Right renal cortex interstitium (tissue), 3 donors: Measurements from ENCODE around the gene WNT1. TPM values are rescaled to one million over a fixed set of nuclear protein-coding genes. Genes with fewer than 3 reads are reported as not detected.

ENCODE experiments used
- DNase-seq, 3 donors: peaks; one replicate each; pipeline ENCODE4 v3.0.0-alpha.2; 2013; ENCODE audit warnings: low read depth in 3 of 3, low spot score in 2 of 3
- polyA plus RNA-seq, 3 donors: library from polyadenylated mRNA; unstranded; fragments of 120-200 nt; gene quantifications; one replicate each; pipeline ENCODE4 v1.2.1, GENCODE V29; 2013; ENCODE audit not compliant: insufficient read length in 3 of 3

WNT1 gene
- not detected for polyA plus RNA-seq

DNA sequence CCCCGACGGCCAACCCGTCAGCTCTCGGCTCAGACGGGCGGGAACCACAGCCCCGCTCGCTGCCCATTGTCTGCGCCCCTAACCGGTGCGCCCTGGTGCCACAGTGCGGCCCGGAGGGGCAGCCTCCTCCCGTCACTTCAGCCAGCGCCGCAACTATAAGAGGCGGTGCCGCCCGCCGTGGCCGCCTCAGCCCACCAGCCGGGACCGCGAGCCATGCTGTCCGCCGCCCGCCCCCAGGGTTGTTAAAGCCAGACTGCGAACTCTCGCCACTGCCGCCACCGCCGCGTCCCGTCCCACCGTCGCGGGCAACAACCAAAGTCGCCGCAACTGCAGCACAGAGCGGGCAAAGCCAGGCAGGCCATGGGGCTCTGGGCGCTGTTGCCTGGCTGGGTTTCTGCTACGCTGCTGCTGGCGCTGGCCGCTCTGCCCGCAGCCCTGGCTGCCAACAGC lies at the start of gene WNT1:
TSS of gene WNT1 (plus strand) at position 32 of the 450 bp plus-strand sequence. CDS start at position 361, 329 bp downstream.
- no peak for DNase-seq

DNA sequence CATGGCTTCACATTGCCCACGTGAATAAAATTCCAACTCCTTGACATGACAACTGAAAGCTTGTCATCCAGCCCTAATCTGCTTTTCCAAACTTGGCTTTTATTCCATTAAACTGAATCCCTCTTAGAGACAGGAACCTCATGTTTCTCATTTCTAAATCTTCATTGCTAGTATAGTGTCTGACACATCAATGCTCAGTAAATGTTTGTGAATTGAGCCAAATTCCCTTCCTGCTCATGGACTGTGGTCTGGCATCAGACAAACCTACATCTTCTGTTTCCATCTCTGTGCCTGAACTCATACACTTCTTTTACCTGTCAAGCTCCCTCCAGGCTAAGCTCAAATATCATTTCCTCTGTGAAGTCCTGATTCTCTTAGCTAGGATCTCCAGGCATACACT lies 48.6 kb upstream of the WNT1 start:
- DNase-seq, result no peak

GRCh38 chr12:48930475-48930874 lies 47.6 kb upstream of the WNT1 start:
- DNase-seq, result no peak

GRCh38 chr12:48932878-48933277 lies 45.2 kb upstream of the WNT1 start:
- DNase-seq, result no peak

GRCh38 chr12:48933664-48934311 lies 44.3 kb upstream of the WNT1 start:
- no peak for DNase-seq

DNA sequence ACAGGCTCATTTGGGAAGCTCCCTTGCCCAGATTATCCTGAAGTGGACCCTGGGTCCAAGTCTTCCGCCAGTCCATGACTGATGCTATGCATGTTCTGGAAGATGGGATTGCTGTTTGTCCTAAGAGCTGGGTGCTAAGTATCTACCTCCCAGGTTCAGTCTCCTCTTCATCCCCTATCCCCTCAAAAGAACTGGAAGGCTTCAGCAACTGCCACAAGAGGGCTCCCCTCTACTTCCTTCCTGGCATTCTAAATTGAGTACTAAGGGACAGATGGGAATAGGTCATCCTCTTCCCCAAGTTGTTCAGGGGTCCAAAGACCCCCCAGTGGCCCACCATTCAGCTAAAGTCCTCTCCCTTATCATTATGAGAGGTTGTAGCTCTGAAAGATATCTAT lies 43.8 kb upstream of the WNT1 start:
- no peak for DNase-seq

GRCh38 chr12:48936379-48936979 lies 41.6 kb upstream of the WNT1 start:
- no peak for DNase-seq

GRCh38 chr12:48937170-48937569 lies 41.0 kb upstream of the WNT1 start:
- DNase-seq, result no peak

GRCh38 chr12:48938805-48939204 lies 39.3 kb upstream of the WNT1 start:
- DNase-seq, result no peak

DNA sequence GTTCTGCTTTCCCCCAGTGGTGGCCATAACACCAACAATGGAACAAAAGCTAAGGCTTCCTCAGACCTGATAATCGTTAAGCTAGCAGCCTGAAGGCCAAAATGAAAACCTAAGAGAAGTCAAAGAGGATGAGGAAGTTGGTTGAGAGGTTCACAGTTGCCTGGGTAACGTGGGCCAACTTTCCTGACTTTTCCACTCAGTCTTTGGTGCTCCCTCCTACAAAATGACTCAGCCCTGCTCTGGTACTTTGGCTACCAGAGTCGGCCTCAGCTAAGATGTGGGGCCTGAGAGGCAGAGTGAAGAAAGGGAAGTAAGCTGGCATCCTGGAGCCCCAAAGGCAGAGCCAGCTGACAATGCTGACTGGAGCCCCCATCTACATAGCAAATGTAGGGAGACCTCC lies 37.9 kb upstream of the WNT1 start:
- no peak for DNase-seq

DNA sequence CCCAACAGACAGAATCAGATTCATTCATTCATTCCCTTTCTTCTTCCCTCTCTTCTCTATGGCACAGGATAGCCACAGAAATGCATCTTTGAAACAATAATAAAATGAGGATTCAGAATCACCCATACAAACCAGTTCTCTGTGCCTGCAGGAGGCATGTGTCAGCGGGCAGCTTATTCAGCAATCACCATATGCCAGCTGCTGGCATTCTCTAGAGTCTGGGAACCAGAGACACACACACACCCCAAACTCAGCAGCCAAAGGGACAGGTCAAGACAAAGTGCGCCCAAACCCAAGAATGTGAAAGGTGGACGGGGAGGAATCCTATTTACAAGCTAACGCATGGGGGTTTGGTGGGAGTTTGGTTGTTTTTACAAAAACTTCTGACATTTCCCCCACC lies 34.9 kb upstream of the WNT1 start:
- no peak for DNase-seq

DNA sequence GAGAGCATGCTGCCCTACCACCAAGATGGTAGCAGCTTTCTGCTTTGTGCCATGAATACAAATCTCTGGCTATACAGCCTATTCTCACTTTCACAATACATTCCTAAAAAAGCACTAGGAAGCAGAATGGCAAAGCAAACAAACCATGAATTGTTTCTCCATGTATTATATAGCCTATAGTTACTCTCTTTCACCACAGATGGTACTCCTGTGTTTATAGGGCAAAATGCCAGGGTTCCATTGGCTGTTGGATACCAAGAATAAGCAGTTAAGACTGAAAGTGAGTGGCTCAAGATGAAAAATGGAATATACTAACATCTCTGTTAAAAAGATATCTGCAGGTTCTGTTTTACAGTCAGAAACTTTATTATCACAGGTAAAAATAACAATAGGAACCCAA lies 31.9 kb upstream of the WNT1 start:
- no peak for DNase-seq

DNA sequence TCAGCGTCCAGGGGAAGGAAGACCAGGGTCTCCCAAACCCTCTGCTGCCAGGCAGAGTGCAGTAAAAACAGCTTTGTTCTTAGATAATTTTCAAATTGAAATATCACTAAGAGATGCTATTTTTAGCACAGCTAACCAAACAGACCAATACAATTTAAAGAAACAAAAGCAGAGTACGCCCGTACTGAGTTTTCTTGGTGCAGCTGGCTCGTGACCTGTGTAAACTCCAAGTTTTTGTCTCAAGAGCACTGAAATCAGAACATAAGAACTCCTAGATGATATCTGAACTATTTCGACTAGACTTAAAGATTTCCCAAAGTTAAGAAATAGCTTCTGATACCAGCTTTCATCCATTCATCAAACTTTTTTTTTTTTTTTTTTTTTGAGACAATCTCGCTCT lies 31.2 kb upstream of the WNT1 start:
- no peak for DNase-seq

DNA sequence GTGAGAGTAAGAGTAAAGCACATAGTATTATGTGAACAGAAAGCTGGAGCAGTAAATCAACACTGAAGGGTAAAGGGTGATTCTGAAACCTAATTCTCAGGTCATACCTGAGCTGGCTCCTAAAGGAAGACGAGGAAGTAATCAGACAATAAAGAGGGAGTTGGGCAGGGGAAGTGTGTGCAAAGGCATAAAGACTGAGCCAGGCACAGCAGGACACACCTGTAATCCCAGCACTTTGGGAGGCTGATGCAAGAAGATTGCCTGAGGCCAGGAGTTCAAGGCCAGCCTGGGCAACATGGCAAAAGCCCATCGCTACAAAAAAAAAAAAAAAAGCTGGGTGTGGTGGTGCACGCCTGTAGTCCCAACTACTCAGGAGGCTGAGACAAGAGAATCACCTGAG lies 30.4 kb upstream of the WNT1 start:
- no peak for DNase-seq

GRCh38 chr12:48952691-48953090 lies 25.4 kb upstream of the WNT1 start:
- no peak for DNase-seq

DNA sequence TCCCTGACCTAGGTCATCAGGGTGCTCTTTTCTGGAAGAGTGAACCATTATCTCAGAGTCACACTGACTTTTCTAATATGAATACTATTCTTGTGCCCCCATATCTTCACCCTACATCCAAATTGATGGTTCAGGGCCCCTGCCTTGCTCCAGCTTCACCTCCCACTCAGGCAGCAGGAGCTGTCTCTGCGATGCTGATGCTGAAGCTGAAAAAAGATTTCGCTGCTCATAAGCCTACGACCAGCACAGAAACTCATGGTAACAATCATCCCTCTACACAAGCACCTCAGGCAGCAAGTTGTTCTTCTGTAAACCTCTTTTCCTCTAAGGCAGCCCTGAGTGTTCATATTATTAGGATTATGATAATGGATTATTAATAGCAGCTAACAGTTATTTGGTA lies 24.1 kb upstream of the WNT1 start:
- DNase-seq, result no peak

DNA sequence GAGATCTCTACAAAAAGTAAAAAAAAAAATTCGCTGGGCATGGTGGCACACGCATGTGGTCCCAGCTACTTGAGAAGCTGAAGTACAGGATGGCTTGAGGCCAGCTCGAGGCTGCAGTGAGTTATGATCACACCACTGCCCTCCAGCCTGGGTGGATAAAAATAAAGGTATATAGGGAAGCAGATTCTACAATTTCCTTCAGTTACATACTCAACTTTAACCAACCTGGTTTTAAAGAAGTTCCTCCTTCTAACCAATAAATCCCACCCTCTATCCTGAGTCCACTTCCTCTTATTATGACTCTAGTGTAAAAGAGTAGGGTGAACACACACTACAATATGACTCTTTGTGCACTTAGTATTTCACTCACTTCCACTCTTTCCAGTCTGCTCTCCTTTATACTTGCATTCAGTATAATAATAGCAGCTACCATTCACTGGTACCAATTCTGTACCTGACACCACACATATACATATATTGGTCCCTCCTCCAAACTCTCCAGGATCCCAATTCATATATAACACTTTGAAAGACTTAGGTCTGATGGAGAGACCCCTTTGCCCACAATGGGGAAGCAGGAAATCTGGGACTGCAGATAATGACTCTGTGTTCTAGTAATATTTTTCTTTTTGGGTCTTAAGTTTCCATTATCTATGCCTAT lies 23.2 kb upstream of the WNT1 start:
- DNase-seq, result no peak

DNA sequence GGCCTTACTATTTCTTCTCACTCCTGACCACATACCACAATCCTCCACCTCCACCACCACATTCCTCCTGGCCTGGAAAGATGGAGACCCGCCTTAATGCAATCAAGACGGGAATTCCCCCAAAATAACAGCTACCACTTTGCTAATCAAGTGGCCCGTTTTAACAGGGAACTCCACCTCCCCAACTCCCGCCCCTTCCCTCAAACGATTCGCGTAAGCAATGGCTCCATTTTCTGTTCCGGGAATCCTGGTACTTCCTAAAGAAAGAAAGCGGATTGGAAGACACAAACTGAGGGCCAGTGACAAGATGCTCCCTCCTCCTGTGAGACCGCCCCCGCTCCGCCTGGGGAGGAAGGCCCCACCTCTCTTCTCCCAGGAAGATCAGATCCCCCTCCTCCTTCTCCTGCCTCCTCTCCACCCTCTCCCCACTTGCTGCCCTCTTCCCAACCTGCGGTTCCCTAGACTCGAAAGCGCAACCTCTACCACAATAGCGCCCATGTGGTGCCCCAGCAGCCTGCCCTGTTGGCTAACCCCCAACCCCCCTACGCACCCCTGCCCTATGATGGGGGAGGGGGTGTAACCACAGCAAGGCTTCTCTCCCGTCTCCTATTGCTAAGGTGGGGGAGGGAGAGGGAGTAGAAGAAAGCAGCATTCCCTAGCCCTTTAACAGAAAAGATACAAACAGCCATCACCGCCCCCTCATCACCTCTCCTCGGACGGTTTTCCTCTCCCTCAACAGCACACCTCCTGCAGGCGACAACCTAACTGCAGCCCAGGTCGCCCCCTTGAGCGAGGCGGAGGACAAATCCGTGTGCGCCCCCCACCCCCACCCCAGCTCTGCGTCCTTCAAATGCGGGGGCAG lies 21.6 kb upstream of the WNT1 start:
- DNase-seq, result peak; percentile 80 to 88 (median 85)

DNA sequence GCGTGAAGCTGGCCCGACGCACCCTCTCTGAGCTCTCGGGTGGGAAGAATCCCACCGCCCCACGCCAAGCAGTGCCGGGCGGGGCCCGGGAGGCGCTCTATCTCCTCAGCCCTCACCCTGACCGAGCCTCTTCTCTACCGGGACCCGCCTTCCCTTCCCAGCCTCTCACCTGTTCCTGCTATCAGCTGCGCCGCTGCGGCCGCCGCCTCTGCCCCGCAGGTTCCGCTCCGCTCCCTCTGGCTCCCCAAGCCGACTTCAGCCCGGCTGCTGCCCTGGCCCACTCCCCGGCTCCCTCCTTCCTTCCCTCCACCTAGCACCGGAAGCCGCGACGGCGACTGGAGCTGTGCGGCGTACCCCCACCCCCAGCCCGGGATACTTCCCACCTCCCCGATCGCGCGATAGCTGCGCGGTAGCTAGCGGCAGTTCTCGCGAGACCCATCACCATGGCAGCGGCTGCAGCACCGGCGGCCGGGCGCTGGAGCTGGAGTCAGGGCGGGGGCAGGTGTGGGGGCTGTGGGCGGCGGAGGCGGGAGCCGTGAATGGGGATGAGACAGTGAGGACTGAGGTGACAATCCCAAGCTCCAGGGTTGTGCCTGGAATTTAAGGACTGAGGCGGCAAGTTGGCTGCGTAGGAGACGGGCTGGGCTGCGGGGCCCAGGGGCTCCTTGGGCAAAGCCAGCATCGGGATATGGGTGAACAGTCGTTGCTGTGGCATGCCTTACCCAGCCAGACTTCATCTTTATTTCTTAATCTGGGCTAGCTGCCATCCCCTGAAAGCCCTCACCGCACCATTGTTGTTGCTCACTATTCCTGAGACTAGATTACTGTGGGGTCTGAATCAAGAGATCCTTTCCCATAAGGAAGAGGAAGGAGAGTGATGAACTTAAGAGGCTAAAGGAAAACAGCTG lies 20.7 kb upstream of the WNT1 start, which contains the start of gene ARF3:
TSS of gene ARF3 (minus strand) at position 347 of the 908 bp plus-strand sequence. CDS start 16,392 bp downstream, outside the sequence.
- DNase-seq, result peak; percentile 85 to 92 (median 86)

DNA sequence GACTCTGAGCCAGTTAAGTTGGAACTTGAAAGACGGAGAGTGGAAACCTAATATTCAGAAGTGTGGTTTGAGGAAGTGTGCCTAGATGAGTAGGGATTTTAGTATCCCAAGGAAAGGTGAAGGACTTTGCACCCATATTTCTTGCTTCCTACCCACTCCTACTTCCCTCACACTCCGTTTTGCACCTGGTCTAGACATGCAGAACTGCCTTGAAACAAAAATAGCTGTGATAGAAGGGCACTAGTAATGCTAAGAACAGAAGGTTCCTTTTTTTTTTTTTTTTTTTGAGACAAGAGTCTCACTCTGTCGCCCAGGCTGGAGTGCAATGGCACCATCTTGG lies 20.1 kb upstream of the WNT1 start:
- no peak for DNase-seq
